GM21825 (cell line): ENCODE measurements around the gene GDPD4.

ENCODE experiments used
- ATAC-seq: cut with Tn5 transposase; IDR thresholded peaks from one replicate; pipeline ENCODE4 v1.9.1; 2021; ENCODE audit warnings: mild to moderate bottlenecking, moderate library complexity; ENCODE audit not compliant: unreplicated experiment

The GDPD4 gene

GRCh38 chr11:77249427-77249826, 52.1 kb downstream of the GDPD4 start:
- ATAC-seq, result no peak

GRCh38 chr11:77244277-77245027, 57.0 kb downstream of the GDPD4 start:
- ATAC-seq, result no peak

- no peak for ATAC-seq
Measured at GRCh38 chr11:77236901-77237300, 64.6 kb downstream of the GDPD4 start.

- no peak for ATAC-seq
Measured at GRCh38 chr11:77233011-77233410, 68.5 kb downstream of the GDPD4 start.

GRCh38 chr11:77232242-77232641, 69.2 kb downstream of the GDPD4 start:
- ATAC-seq, result no peak

- no peak for ATAC-seq
Measured at GRCh38 chr11:77231800-77232199, 69.7 kb downstream of the GDPD4 start.

- no peak for ATAC-seq
Measured at GRCh38 chr11:77230878-77231605, 70.4 kb downstream of the GDPD4 start.

GRCh38 chr11:77223797-77224196, 77.7 kb downstream of the GDPD4 start:
- no peak for ATAC-seq

GRCh38 chr11:77217156-77217555, 84.3 kb downstream of the GDPD4 start:
- ATAC-seq, result no peak

GRCh38 chr11:77215106-77215505, 86.4 kb downstream of the GDPD4 start:
- ATAC-seq, result no peak

GRCh38 chr11:77214557-77214956, 86.9 kb downstream of the GDPD4 start:
- no peak for ATAC-seq

GRCh38 chr11:77213589-77214428, 87.7 kb downstream of the GDPD4 start:
- no peak for ATAC-seq

GRCh38 chr11:77213029-77213579, 88.4 kb downstream of the GDPD4 start:
- no peak for ATAC-seq

GRCh38 chr11:77212314-77213007, 89.0 kb downstream of the GDPD4 start:
- no peak for ATAC-seq

- no peak for ATAC-seq
Measured at GRCh38 chr11:77211594-77212251, 89.8 kb downstream of the GDPD4 start.

- no peak for ATAC-seq
Measured at GRCh38 chr11:77211040-77211451, 90.4 kb downstream of the GDPD4 start.

- ATAC-seq, result no peak
Measured at GRCh38 chr11:77209663-77210062, 91.8 kb downstream of the GDPD4 start.

- ATAC-seq, result no peak
Measured at GRCh38 chr11:77208535-77208934, 93.0 kb downstream of the GDPD4 start.

- ATAC-seq, result no peak
Measured at GRCh38 chr11:77207618-77208313, 93.7 kb downstream of the GDPD4 start.
